PC-9 (cell line): ENCODE results near the gene GPR22.

Experiments used
- EZH2 ChIP-seq: fragments of 200-600 bp; sonication (generic); IDR thresholded peaks from 2 replicates; pipeline ENCODE4 v1.8.0; 2017; ENCODE audit warnings: antibody characterized with exemption, low read depth
- TF ChIP-seq, protein P1 (sequence below): fragments of 200-600 bp; sonication (generic); conservative IDR thresholded peaks from 2 replicates; pipeline ENCODE4 v1.6.1; 2017; ENCODE audit warnings: mixed run types, antibody characterized with exemption, mild to moderate bottlenecking, moderate library complexity

DNA sequence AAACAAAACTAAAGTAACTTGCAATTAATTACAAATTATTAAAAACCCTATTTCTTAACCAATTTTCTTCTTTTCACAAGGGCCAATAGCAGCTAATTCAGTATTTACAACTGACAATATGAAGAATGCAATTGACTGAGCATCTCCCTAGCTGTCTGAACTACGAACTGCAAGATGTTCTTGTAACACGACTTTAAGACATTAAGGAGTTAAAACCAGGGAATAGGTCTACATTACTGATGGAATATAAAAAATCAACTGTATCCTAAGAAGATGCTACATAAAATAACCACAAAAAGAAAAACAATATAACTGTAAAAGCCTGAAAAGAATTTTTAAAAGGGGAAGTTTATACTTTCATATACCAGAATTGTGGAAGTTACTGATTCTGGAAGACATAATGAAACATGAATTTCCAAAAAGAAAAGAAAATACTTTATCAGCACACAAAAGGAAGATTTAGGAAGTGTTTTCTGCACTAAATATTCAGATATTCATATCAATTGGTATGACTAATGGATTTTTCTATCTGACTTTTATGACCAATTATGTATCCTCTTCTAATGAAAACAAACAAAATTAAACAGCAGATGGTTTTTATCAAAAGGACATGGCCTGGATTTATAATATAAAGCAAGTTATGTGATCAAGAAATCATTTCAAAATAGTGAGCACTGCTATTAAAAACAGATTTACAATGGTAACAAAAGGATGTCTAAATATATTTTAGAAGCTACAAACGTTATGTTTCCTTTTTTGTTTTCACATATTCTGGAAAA, 1.6 kb downstream of the GPR22 start:
- TF ChIP-seq, protein P1, sequence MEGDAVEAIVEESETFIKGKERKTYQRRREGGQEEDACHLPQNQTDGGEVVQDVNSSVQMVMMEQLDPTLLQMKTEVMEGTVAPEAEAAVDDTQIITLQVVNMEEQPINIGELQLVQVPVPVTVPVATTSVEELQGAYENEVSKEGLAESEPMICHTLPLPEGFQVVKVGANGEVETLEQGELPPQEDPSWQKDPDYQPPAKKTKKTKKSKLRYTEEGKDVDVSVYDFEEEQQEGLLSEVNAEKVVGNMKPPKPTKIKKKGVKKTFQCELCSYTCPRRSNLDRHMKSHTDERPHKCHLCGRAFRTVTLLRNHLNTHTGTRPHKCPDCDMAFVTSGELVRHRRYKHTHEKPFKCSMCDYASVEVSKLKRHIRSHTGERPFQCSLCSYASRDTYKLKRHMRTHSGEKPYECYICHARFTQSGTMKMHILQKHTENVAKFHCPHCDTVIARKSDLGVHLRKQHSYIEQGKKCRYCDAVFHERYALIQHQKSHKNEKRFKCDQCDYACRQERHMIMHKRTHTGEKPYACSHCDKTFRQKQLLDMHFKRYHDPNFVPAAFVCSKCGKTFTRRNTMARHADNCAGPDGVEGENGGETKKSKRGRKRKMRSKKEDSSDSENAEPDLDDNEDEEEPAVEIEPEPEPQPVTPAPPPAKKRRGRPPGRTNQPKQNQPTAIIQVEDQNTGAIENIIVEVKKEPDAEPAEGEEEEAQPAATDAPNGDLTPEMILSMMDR = no peak
- TF ChIP-seq EZH2 = no peak
